GM18526 (cell line): Measurements from ENCODE around the gene ALCAM.
A peak's percentile ranks its signal among the peaks of the same experiment; 100 is the strongest.

Experiments used
- POLR2A ChIP-seq: IDR thresholded peaks from 3 replicates; pipeline ENCODE4 v1.6.1; 2011; ENCODE audit not compliant: insufficient read length; ENCODE audit errors: extremely low read depth

ALCAM gene

GRCh38 chr3:105367063-105367405, 325 bp downstream of the ALCAM start:
- no peak for TF ChIP-seq POLR2A

GRCh38 chr3:105367406-105368213, 901 bp downstream of the ALCAM start:
- TF ChIP-seq POLR2A: peak; percentile 57

DNA sequence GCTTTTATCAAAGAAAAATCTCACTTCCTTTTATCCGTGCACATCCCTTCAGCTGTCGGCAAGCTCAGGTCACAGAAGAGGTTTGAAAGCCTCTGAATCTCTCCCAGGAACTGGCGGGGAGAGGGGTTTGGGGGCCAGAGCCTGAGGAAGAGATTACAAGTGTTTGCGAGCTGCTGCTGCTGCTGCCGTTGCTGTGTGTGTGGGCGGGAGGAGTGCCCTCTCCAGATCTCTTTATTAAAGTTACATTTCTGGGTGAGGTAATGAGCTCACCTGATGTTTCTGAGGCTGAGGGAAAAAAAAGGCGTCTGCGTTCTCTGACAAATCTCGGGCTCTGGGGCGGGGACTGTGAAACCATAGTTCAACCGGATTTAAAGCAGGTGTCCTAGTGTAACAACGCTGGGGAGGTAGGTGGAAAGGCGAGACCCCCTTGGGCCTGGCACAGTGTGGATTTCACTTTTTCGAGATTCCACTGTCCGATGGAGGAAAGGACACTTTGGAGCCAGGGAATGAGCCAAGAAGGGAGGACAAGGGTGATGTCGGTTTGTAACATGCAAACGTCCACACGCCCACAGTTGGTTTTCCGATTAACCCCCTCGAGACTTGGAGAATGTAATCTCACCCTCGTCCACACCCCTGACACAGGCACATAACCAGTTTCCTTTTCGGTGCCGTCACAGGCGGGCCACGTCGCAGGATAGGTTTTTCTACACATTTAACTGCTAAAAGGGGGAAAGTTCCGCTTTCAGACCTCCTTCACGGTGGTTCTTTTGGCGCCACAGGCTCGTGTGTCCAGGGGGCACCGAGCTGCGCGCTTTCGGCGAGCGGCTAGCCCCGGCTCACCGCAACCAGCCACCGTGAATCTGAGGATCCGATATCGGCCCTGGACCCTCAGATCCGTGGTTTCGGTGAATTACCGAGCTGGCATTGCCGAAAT, 2.1 kb downstream of the ALCAM start:
- TF ChIP-seq POLR2A: no peak

DNA sequence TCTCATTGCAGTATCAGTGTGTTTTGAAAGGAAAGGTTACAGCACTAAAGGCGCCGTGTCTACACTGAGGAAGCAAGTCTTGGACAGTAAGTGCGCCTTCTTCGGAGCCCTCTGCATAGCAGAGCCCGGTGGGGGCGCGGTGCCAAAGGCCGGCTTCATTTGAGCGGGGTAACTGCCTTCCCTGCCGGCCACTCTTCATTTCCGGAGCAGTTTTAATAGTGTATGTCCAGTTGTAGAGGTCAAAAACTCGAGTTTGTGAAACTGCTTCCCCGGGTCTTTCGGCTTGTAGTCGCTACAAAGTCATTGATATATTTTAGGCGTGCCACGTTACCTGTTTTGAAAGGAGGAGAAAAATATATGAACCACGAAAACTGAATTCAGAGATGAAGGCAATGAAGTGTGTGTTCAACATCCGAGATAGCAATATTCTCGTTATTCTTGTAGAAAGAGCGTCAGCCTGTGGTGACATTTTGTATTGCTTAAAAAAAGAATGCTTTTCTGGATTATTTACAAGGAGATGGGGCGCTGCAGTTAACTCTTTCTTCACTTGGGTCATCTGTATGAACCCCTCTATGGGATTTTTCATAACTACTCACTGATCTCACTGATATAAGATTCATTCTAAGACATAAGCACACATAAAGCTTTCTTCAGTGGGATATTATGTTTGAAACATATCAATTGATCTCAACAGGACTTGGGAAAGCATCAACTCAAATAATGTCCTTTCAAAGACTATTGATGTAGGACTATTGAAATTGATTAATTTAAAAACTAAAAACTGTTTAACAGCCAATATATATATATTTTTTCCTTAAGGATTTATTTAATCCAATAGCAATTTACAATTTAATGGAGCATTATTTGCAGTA, 3.0 kb downstream of the ALCAM start:
- no peak for TF ChIP-seq POLR2A

DNA sequence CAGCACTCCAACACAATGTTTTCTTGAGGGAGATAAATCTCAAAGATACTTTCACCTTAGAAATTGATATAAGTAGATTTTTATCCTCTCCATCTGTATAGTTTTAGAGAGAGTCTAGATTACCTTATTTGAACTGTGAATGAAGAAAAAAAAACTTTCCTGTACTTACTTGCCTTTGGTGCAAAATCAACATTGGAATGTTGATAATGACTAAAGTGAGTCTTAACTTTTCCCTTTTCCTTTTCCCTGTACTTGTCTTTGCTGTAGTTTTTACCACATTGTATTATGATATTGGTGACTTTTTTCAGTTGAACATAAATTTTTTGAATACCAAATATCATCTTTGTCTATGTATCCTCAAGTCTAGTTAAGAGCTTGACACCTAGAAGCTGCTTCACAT, 6.7 kb downstream of the ALCAM start:
- TF ChIP-seq POLR2A: no peak

GRCh38 chr3:105375750-105376511, 9.2 kb downstream of the ALCAM start:
- no peak for TF ChIP-seq POLR2A

DNA sequence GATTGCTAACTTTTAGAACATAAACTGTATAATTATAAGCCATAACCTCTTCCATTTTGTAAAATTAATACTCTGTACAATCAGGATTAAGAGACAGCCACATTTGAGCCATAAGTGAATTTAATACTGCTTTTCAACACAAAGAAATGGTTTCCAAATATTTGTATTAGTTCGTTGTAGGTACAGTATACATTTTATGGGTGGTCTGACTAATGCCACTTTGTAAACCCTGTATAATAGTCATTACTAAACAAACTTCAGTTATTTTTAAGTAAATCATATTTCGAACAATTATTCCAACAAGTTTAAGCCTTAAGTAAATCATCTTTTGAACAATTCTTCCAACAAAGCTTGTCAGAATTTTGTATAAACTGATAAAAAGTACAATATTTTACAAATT, 11.0 kb downstream of the ALCAM start:
- TF ChIP-seq POLR2A: no peak

DNA sequence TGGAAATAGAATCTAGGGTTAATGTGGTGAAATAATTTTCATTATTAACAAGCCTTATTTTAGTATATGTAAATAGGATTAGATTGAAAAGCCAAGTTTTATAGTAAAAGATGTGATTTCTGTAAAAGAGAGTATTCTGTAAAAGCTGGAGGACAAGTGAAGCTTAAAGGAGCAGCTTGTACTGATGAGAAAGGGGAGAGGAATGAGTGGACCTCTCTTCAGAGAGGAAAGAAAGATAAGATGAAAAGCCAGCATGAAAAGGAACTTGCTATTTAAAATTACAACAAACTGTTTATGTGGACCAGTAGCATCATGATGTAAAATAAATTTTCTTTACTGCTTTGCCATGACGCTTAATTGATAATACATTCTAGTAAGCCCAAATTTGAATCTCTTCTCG, 18.5 kb downstream of the ALCAM start:
- no peak for TF ChIP-seq POLR2A

- no peak for TF ChIP-seq POLR2A
These were observed 19.3 kb downstream of the ALCAM start for GRCh38 chr3:105385819-105386508.

GRCh38 chr3:105387122-105387751, 20.5 kb downstream of the ALCAM start:
- TF ChIP-seq POLR2A: no peak

GRCh38 chr3:105388176-105388575, 21.5 kb downstream of the ALCAM start:
- no peak for TF ChIP-seq POLR2A

DNA sequence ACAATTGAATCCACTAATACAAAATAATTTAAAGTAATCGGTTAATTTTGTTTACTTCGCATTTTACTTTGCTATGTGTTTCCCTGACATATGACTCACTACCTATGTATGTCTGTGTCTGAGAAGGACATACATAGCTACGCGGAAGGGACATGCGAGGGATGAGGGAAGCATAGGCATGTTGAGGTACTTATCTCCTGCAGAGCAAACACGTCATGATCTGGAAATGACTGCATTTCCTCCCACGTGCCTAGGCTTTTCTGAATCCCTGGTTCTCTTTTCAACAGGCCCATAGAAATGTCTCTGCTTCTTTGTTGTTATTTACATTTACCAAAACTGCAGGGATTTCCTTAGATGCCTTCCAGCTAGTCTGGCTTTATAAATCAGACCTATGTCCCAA, 27.5 kb downstream of the ALCAM start:
- TF ChIP-seq POLR2A: no peak

DNA sequence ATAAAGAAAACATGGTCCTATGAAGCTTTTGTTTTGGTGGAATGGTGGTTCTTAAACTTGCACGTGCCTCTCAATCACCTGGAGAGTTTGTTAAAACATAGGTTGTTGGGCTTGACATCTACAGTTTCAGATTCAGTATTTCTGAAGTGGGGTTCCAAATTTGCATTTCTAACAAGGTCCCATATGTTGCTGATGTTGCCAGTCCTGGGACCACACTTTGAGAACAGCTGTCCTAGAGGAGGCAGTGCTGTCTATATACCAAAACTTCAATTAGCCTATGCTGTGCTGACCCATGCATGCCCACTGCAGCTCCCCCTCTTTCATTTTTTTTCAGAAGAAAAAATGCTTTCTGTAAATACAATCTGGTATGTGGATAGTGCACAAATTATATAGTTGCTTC, 31.3 kb downstream of the ALCAM start:
- TF ChIP-seq POLR2A: no peak

DNA sequence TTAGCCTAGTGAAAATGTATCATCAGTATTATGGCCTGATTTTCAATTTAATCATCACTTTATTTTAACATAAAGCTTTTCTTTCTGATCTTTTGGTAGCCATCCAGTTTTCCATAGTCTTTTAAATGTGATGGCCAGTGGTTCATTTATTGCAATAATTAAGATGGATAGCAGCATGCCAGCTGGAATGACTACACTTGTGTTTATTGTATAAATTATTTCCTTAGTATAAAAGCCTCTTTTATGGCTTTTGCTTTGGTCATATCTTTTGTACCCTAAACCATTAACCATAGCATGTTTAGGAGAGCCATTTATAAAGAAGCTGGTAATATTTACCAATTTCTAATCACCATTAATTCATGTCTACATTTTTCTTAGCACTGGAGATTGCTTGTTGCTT, 31.7 kb downstream of the ALCAM start:
- TF ChIP-seq POLR2A: no peak
